Neural cell (in vitro differentiated cells): ENCODE results near the gene FOXD4L6.
"Not testable (repeated sequence)": the region's sequence is repeated elsewhere in the genome, so short reads cannot be mapped to it uniquely, and the experiment has no call there.

Source experiments
- CTCF ChIP-seq: fragments of 450-650 bp; IDR thresholded peaks from 2 replicates; pipeline ENCODE4 v1.5.1; 2014; ENCODE audit warnings: antibody characterized with exemption, mild to moderate bottlenecking, moderate library complexity; ENCODE audit not compliant: poor library complexity, severe bottlenecking
- EP300 ChIP-seq: fragments of 450-650 bp; conservative IDR thresholded peaks from 2 replicates; pipeline ENCODE4 v1.6.1; 2014; ENCODE audit warnings: antibody characterized with exemption, mild to moderate bottlenecking, moderate library complexity; ENCODE audit not compliant: poor library complexity, severe bottlenecking
- EZH2 ChIP-seq: fragments of 200-600, 300-800 bp; shearing (Covaris generic), sonication (generic); IDR thresholded peaks from 2 replicates; pipeline ENCODE4 v1.6.1; 2014; ENCODE audit warnings: antibody characterized with exemption, low read length, borderline replicate concordance, mild to moderate bottlenecking; ENCODE audit not compliant: insufficient read depth, poor library complexity, severe bottlenecking
- MXI1 ChIP-seq: fragments of 450-650 bp; conservative IDR thresholded peaks from 2 replicates; pipeline ENCODE4 v1.6.1; 2014; ENCODE audit warnings: antibody characterized with exemption, mild to moderate bottlenecking; ENCODE audit not compliant: poor library complexity, severe bottlenecking
- POLR2AphosphoS5 ChIP-seq: IDR thresholded peaks from 2 replicates; pipeline ENCODE4 v1.6.1; 2012
- RAD21 ChIP-seq: fragments of 450-650 bp; conservative IDR thresholded peaks from 2 replicates; pipeline ENCODE4 v1.6.1; 2014; ENCODE audit warnings: antibody characterized with exemption, mild to moderate bottlenecking, moderate library complexity
- REST ChIP-seq: IDR thresholded peaks from 2 replicates; pipeline ENCODE4 v1.6.1; 2012; ENCODE audit warnings: borderline replicate concordance
- TAF1 ChIP-seq: IDR thresholded peaks from 2 replicates; pipeline ENCODE4 v1.6.1; 2012; ENCODE audit warnings: low read depth

- not testable (repeated sequence) for TF ChIP-seq MXI1, CTCF, RAD21, POLR2AphosphoS5, EP300, EZH2, REST, TAF1
Measured at GRCh38 chr9:41119311-41119710, 9.2 kb downstream of the FOXD4L6 start.
